HEK293T (cell line): ENCODE measurements around the gene CFHR5.
"Not testable (repeated sequence)": the region's sequence is repeated elsewhere in the genome, so short reads cannot be mapped to it uniquely, and the experiment has no call there.

Source experiments
- CTCF ChIA-PET: fragments of 350-600 bp; formaldehyde crosslinking; extraction: SDS; loops from one replicate; lab custom pipeline; 2021; ENCODE audit warnings: antibody characterized with exemption, inconsistent platforms; lab: Yijun Ruan, JAX
- POLR2A ChIA-PET: fragments of 350-600 bp; formaldehyde crosslinking; extraction: SDS; loops from one replicate; lab custom pipeline; 2020; ENCODE audit warnings: antibody characterized with exemption, inconsistent platforms; lab: Yijun Ruan, JAX
- DNase-seq: peaks from one replicate; pipeline ENCODE4 v3.0.0; 2012; ENCODE audit warnings: mixed read lengths; ENCODE audit errors: extremely low spot score
- ARNT ChIP-seq: fragments of 450-650 bp; IDR thresholded peaks from 2 replicates; pipeline ENCODE4 v1.6.1; 2017; ENCODE audit warnings: mild to moderate bottlenecking
- BHLHE40 ChIP-seq: fragments of 450-650 bp; IDR thresholded peaks from 2 replicates; pipeline ENCODE4 v1.6.1; 2016; ENCODE audit warnings: mild to moderate bottlenecking, moderate library complexity, borderline replicate concordance
- CTBP1 ChIP-seq: fragments of 450-650 bp; IDR thresholded peaks from 2 replicates; pipeline ENCODE4 v1.6.1; 2016; ENCODE audit warnings: borderline replicate concordance
- ELF4 ChIP-seq: fragments of 450-650 bp; IDR thresholded peaks from 2 replicates; pipeline ENCODE4 v1.6.1; 2017; ENCODE audit warnings: antibody characterized with exemption
- FOXA1 ChIP-seq: fragments of 450-650 bp; IDR thresholded peaks from 2 replicates; pipeline ENCODE4 v1.6.1; 2016; ENCODE audit warnings: mild to moderate bottlenecking
- FOXK2 ChIP-seq: fragments of 450-650 bp; IDR thresholded peaks from 2 replicates; pipeline ENCODE4 v1.6.1; 2016; ENCODE audit warnings: mild to moderate bottlenecking
- FOXM1 ChIP-seq: fragments of 450-650 bp; IDR thresholded peaks from 2 replicates; pipeline ENCODE4 v1.6.1; 2017; ENCODE audit warnings: mild to moderate bottlenecking, borderline replicate concordance
- HDGF ChIP-seq: fragments of 450-650 bp; IDR thresholded peaks from 2 replicates; pipeline ENCODE4 v1.6.1; 2017; ENCODE audit warnings: antibody characterized with exemption, borderline replicate concordance
- L3MBTL2 ChIP-seq: fragments of 450-650 bp; conservative IDR thresholded peaks from 2 replicates; pipeline ENCODE4 v1.6.1; 2016; ENCODE audit warnings: mild to moderate bottlenecking
- LEF1 ChIP-seq: fragments of 450-650 bp; IDR thresholded peaks from 2 replicates; pipeline ENCODE4 v1.6.1; 2017; ENCODE audit warnings: mild to moderate bottlenecking, borderline replicate concordance
- NFRKB ChIP-seq: fragments of 450-650 bp; IDR thresholded peaks from 2 replicates; pipeline ENCODE4 v1.6.1; 2016; ENCODE audit warnings: mild to moderate bottlenecking, moderate library complexity
- PKNOX1 ChIP-seq: fragments of 450-650 bp; IDR thresholded peaks from 2 replicates; pipeline ENCODE4 v1.6.1; 2016
- SP1 ChIP-seq: fragments of 450-650 bp; IDR thresholded peaks from 2 replicates; pipeline ENCODE4 v1.6.1; 2017
- SUZ12 ChIP-seq: fragments of 450-650 bp; IDR thresholded peaks from 2 replicates; pipeline ENCODE4 v1.6.1; 2016; ENCODE audit warnings: mild to moderate bottlenecking
- TARDBP ChIP-seq: fragments of 450-650 bp; IDR thresholded peaks from 2 replicates; pipeline ENCODE4 v1.6.1; 2016
- ZNF384 ChIP-seq: fragments of 450-650 bp; IDR thresholded peaks from 2 replicates; pipeline ENCODE4 v1.6.1; 2016

CFHR5 gene

DNA sequence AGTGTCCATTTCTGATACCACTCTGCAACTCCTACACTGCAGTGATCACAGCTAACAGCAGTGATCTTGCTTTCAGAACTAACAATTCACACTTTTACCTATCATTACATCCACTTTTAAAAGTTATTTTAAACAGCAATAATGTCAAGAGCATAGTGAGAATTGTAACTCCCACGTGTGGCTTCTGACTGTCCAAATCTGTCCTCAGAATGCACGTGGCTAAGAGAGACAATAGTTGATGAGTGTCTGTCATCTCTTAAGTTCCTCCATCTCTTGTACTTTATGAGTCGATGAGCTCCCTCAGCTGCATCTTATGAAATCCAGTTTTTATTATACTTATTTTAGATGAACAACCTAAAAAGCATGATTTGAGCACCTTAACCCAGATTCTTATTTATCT lies 16.5 kb upstream of the CFHR5 start:
- POLR2A ChIA-PET, result no interaction called here
- no peak for DNase-seq
- CTCF ChIA-PET, result no interaction called here
- no peak for TF ChIP-seq TARDBP
- no peak for TF ChIP-seq PKNOX1
- no peak for TF ChIP-seq ZNF384
- TF ChIP-seq ELF4, result no peak
- TF ChIP-seq FOXM1, result no peak
- no peak for TF ChIP-seq LEF1
- no peak for TF ChIP-seq ARNT
- no peak for TF ChIP-seq SUZ12
- no peak for TF ChIP-seq CTBP1
- no peak for TF ChIP-seq FOXK2

- TF ChIP-seq SUZ12 (no peak), ELF4 (no peak), BHLHE40 (no peak), CTBP1 (no peak), LEF1 (no peak), FOXA1 (no peak), FOXK2 (no peak), ARNT (no peak), ZNF384 (no peak), FOXM1 (no peak)
- ChIA-PET CTCF (no interaction called here), POLR2A (no interaction called here)
- DNase-seq, result no peak
Observed at GRCh38 chr1:196970182-196970581, 7.2 kb upstream of the CFHR5 start.

GRCh38 chr1:196976278-196976677 lies 1.1 kb upstream of the CFHR5 start:
- DNase-seq, result no peak
- CTCF ChIA-PET, result no interaction called here
- POLR2A ChIA-PET, result no interaction called here
- no peak for TF ChIP-seq L3MBTL2
- no peak for TF ChIP-seq SUZ12
- TF ChIP-seq ELF4, result no peak
- TF ChIP-seq FOXK2, result no peak
- no peak for TF ChIP-seq FOXA1
- no peak for TF ChIP-seq SP1
- no peak for TF ChIP-seq FOXM1
- TF ChIP-seq ARNT, result no peak
- no peak for TF ChIP-seq CTBP1
- no peak for TF ChIP-seq NFRKB
- no peak for TF ChIP-seq LEF1
- TF ChIP-seq BHLHE40, result no peak
- TF ChIP-seq TARDBP, result no peak
- TF ChIP-seq PKNOX1, result no peak
- TF ChIP-seq HDGF, result no peak
- no peak for TF ChIP-seq ZNF384

DNA sequence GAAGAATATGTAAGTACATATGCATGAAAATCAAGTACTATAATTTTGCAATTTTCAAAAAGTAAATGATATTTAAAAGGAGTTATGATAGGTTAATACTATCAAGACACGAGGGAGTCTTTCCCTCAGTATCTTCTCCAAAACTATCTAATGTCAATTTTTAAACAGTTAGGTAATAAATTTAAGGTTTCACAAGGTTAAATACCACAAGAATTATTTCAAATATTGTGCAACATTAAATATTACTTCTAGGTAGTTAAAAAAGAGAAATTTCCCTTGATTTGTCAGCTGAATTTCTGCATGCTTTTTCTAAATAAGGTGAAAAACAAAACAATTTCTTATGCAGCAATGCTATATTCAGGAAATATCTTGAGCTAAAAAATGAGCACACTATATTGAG lies 3.5 kb downstream of the CFHR5 start:
- no peak for DNase-seq
- TF ChIP-seq PKNOX1 (no peak), ELF4 (no peak), ZNF384 (no peak), SP1 (no peak)
- ChIA-PET POLR2A (no interaction called here), CTCF (no interaction called here)

DNA sequence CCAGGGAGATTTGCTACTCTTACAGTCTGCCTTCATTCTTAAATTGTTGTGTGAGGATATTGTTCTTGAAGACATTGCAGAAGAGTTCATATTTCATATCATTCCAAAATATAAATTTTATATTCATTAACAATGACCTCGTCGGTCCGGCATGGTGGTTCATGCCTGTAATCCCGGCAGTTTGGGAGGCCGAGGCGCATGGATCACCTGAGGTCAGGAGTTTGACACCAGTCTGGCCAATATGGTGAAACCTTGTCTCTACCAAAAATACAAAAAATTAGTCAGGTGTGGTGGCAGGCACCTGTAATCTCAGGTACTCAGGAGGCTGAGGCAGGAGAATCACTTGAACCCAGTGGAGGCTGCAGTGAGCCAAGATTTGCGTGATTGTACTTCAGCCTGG lies 4.9 kb downstream of the CFHR5 start:
- CTCF ChIA-PET, DNase-seq: not testable (repeated sequence)

GRCh38 chr1:196991919-196992651 lies 14.7 kb downstream of the CFHR5 start:
- peak; percentile 39 for DNase-seq
- POLR2A ChIA-PET, CTCF ChIA-PET: not testable (repeated sequence)

More for the DNA sequence above, 4.9 kb downstream of the CFHR5 start:
- POLR2A ChIA-PET, result not testable (repeated sequence)

DNA sequence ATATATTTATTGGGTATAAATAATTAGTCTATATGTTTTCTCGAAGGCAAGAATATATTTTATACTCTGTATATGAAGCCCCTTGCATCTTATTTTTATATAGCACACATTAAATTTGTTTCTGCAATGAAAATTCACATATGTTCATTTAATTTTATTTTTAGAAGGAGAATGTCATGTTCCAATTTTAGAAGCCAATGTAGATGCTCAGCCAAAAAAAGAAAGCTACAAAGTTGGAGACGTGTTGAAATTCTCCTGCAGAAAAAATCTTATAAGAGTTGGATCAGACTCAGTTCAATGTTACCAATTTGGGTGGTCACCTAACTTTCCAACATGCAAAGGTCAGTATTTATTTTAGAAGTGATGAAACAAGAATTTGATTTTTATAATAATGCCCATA lies 16.6 kb downstream of the CFHR5 start:
- CTCF ChIA-PET, result no interaction called here
- DNase-seq, result no peak
- no peak for TF ChIP-seq TARDBP
- TF ChIP-seq HDGF, result no peak
- TF ChIP-seq CTBP1, result no peak
- TF ChIP-seq ELF4, result no peak
- TF ChIP-seq SP1, result no peak
- no peak for TF ChIP-seq L3MBTL2
- TF ChIP-seq FOXK2, result no peak
- TF ChIP-seq PKNOX1, result no peak
- no peak for TF ChIP-seq ZNF384
- TF ChIP-seq ARNT, result no peak
- TF ChIP-seq NFRKB, result no peak
- TF ChIP-seq FOXA1, result no peak
- TF ChIP-seq SUZ12, result no peak
- no peak for TF ChIP-seq FOXM1
- TF ChIP-seq LEF1, result no peak
- no peak for TF ChIP-seq BHLHE40
- POLR2A ChIA-PET, result no interaction called here
